Prostate gland (tissue), 2 donors: Measurements from ENCODE around the gene PCAT7.

ENCODE experiments used
- CTCF ChIP-seq, 4 experiments: fragments of 200-600 bp in 2 of 4; fragments of 450-650 bp in 2 of 4; sonication (generic) in 2 of 4; IDR thresholded peaks; 1 replicate in 3 of 4; 2 replicates in 1 of 4; pipeline ENCODE4 v1.5.1; 2016 to 2019; ENCODE audit warnings: antibody characterized with exemption in 4 of 4, mild to moderate bottlenecking in 2 of 4, moderate library complexity in 2 of 4
- POLR2A ChIP-seq: fragments of 450-650 bp; IDR thresholded peaks from one replicate; pipeline ENCODE4 v1.6.1; 2016; ENCODE audit warnings: antibody characterized with exemption, mild to moderate bottlenecking

GRCh38 chr9:94586316-94586715 is 31.4 kb downstream of the PCAT7 start:
- no peak for TF ChIP-seq CTCF (IDR thresholded peaks at IDR 0.05)
- no peak for TF ChIP-seq POLR2A
